HCEC 1CT (cell line): ENCODE results near the gene ANKS4B.

Experiments used
- DNase-seq: peaks from one replicate; pipeline ENCODE4 v3.0.0-alpha.2; 2017

ANKS4B gene

DNA sequence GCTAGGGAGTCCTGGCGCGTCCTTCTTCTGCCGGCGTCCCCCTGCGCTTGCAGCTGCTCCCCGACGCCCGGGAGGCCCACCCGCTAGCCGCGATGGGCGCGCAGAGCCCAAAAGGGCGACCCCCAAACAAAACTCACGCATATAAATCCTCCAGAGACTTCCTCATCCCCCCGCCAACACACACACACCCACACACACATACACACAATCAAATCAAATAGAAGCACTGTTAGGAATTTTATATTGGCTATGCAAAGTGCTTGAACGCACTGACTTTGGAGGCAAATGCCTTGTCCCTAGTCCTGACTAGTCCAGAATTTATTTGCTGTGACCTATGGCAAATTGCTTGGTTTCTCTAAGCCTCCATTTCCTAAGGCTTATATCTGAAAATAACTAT is 68.4 kb downstream of the ANKS4B start:
- peak; percentile 7 for DNase-seq

DNA sequence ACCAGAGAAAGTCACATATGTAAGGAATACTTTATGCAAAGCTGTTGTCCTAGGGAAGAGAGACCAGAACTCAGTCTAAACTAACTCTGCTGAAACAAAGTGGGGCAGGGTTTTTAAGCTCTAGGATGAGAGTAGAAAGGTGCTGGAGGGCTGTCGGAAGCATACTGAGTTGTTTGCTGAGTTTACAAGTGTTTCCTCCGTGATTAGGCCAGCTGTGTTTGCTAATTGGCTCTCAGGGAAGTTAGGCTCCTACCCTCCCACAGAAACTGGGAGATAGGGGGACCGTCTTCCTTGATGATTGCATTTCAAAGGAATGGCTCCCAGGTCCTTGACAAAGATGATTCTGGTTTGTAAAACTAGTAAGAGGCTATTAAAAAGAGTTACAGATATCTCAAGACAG is 69.0 kb downstream of the ANKS4B start:
- DNase-seq: peak; percentile 26

DNA sequence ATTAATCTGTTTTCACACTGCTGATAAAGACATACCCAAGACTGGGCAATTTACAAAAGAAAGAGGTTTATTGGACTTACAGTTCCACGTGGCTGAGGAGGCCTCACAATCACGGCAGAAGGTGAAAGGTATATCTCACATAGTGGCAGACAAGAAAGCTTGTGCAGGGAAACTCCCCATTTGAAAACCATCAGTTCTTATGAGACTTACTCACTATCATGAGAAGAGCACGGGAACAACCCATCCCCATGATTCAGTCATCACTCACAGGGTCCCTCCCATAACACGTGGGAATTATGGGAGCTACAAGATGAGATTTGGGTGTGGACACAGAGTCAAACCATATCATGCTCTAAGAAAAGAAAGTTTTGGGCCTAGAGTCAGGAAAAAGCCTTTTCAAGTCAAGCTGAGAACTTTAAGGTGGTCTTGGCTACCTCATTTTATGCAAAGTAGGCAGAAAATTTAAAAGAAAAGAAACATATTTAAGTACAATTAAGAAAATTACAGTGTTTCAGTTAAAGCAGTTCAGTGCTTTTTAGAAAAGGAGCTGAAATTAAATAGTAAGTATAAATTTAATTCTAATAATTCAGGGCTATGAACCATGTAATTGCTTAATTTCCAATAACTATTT is 69.5 kb downstream of the ANKS4B start:
- DNase-seq: peak; percentile 95
